Measurements from ENCODE around the gene CSNK1G1.

The CSNK1G1 gene

DNA sequence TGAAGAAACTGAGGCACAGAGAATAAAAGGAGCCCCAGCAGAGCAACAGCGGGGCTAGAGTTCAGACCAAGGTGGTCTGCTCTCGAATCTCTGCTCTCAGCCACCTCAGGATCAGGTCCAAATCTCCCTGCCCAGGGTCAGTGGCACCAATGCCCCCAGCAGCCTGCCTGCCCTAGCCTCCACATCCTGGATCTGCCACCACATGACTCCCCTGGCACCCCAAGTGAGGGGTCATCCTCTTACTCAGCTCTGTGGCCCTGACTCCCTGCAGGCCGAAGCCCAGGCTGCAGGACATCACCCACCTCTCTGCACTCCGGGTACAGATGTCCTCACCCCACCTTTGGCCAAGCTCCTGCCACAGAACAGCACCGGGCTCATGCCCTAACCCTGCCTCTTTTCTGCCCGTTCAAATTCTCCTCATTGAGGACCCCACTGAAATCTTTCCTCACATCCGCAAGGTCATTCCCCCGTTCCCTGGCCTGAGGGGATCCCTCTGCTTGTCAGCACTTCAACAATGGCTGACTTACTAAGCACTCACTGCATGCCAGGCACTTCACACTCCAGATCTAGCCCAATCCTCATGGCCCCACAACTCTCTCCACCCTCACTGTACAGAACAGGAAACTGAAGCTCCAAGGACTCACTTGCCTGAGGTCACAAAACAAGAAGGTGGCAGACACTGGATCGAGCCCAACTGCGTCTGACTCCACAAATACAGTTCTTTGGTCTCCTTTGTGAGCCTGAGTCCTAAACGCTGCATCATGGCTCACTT, 197.4 kb downstream of the CSNK1G1 start:
- Histone ChIP-seq H3K9ac (ENCODE audit: low read length) (no peak overlapping the region), H3K4me1 (ENCODE audit: low read length) (peaks cover 16% of the 10 kb centered on the region), H3K79me2 (ENCODE audit: low read length) (peaks cover 42% of the 10 kb centered on the region), H3K4me2 (ENCODE audit: low read length) (no peak overlapping the region), H3K27me3 (ENCODE audit: low read depth, low read length) (no peaks in the 10 kb centered on the region), H3K9me3 (ENCODE audit: insufficient read depth, low read length) (no peaks in the 10 kb centered on the region), H3K36me3 (replicated peaks; ENCODE audit: low read depth, low read length) (peaks cover 63% of the 10 kb centered on the region), H2AFZ (ENCODE audit: low read depth, low read length) (no peak overlapping the region), H3K4me3 (ENCODE audit: low read length) (no peak overlapping the region), H4K20me1 (ENCODE audit: insufficient read depth, low read length) (peaks cover 35% of the 10 kb centered on the region), H3K27ac (ENCODE audit: low read length) (no peak overlapping the region)
- TF ChIP-seq EZH2phosphoT487 (IDR thresholded peaks at IDR 0.05; ENCODE audit: low read depth) = no peak
- TF ChIP-seq, protein P1, sequence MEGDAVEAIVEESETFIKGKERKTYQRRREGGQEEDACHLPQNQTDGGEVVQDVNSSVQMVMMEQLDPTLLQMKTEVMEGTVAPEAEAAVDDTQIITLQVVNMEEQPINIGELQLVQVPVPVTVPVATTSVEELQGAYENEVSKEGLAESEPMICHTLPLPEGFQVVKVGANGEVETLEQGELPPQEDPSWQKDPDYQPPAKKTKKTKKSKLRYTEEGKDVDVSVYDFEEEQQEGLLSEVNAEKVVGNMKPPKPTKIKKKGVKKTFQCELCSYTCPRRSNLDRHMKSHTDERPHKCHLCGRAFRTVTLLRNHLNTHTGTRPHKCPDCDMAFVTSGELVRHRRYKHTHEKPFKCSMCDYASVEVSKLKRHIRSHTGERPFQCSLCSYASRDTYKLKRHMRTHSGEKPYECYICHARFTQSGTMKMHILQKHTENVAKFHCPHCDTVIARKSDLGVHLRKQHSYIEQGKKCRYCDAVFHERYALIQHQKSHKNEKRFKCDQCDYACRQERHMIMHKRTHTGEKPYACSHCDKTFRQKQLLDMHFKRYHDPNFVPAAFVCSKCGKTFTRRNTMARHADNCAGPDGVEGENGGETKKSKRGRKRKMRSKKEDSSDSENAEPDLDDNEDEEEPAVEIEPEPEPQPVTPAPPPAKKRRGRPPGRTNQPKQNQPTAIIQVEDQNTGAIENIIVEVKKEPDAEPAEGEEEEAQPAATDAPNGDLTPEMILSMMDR (IDR thresholded peaks at IDR 0.05; ENCODE audit: low read depth, low read length) = no peak

DNA sequence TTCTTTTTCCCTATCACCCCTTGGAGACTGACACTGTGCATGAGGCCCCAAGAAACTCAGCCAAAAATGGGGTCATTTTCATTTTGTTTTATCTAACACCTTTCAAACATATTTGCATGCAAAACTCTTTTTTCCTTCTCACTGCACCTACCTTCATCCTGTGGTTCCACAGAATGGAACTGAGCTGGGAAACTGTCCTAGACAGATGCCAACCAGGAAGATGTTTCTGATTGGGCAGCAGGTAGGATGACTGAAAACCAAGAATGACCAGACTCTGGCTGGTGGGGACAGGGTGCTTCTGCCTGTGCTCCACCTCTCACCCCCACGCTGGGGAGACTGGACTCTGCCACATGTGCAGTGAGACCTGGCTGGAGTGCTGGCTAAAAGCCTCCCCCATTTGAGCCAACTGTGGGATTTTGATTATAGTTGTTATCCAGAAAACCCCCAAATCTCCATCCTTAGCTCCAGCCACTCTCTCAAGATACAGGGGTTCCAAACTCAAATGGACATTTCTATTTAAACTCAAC, 198.3 kb downstream of the CSNK1G1 start:
- no peak overlapping the region for H3K9ac ChIP-seq (ENCODE audit: low read length)
- H3K27ac ChIP-seq (ENCODE audit: low read length) = no peak overlapping the region
- no peak overlapping the region for H3K4me2 ChIP-seq (ENCODE audit: low read length)
- no peak overlapping the region for H3K4me3 ChIP-seq (ENCODE audit: low read length)
- H2AFZ ChIP-seq (ENCODE audit: low read depth, low read length) = no peak overlapping the region
- H3K79me2 ChIP-seq (ENCODE audit: low read length) = peaks cover 41% of the 10 kb centered on the region
- no peaks in the 10 kb centered on the region for H3K9me3 ChIP-seq (ENCODE audit: insufficient read depth, low read length)
- peaks cover 35% of the 10 kb centered on the region for H4K20me1 ChIP-seq (ENCODE audit: insufficient read depth, low read length)
- H3K36me3 ChIP-seq (replicated peaks; ENCODE audit: low read depth, low read length) = peaks cover 63% of the 10 kb centered on the region
- no peaks in the 10 kb centered on the region for H3K27me3 ChIP-seq (ENCODE audit: low read depth, low read length)
- H3K4me1 ChIP-seq (ENCODE audit: low read length) = peaks cover 24% of the 10 kb centered on the region
- TF ChIP-seq, protein P1 (IDR thresholded peaks at IDR 0.05; ENCODE audit: low read depth, low read length) = no peak
- TF ChIP-seq EZH2phosphoT487 (IDR thresholded peaks at IDR 0.05; ENCODE audit: low read depth) = no peak

DNA sequence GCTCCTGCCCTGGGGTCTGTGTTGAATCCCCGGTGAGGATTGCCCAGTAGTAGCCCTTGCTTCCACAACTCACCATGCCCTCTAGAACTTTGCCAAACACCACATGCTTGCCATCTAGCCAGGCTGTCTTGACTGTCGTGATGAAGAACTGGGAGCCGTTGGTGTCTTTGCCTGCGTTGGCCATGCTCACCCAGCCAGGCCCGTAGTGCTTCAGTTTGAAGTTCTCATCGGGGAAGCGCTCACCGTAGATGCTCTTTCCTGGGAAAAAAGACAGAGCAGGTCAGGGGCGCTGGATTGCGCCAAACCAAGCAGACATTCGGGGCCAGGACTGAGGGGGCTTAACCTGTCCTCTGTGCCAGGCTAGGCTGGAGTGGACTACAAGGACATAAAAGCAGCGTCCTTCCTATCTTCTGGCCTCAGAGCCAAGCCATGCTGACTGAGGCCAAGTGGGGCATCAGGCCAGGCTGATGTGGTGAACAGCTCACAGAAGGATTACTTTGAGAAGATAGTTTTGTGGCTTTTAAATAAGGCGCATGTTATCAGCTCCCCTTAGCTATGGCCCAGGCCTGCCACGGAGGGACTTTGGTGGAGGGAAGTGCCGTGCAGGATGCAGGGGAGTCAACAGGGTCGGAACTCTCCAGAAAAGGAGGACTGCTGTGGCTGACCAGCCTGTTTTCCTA, 199.2 kb downstream of the CSNK1G1 start:
- no peak overlapping the region for H3K27ac ChIP-seq (ENCODE audit: low read length)

More for the DNA sequence above, 199.2 kb downstream of the CSNK1G1 start:
- Histone ChIP-seq H2AFZ (ENCODE audit: low read depth, low read length) (no peak overlapping the region), H3K27me3 (ENCODE audit: low read depth, low read length) (no peaks in the 10 kb centered on the region), H3K4me3 (ENCODE audit: low read length) (no peak overlapping the region), H3K79me2 (ENCODE audit: low read length) (peaks cover 32% of the 10 kb centered on the region), H3K36me3 (replicated peaks; ENCODE audit: low read depth, low read length) (peaks cover 57% of the 10 kb centered on the region), H3K9me3 (ENCODE audit: insufficient read depth, low read length) (no peaks in the 10 kb centered on the region), H3K4me1 (ENCODE audit: low read length) (peaks cover 23% of the 10 kb centered on the region), H3K4me2 (ENCODE audit: low read length) (no peak overlapping the region), H3K9ac (ENCODE audit: low read length) (no peak overlapping the region), H4K20me1 (ENCODE audit: insufficient read depth, low read length) (peaks cover 35% of the 10 kb centered on the region)
- TF ChIP-seq, protein P1 (IDR thresholded peaks at IDR 0.05; ENCODE audit: low read depth, low read length) = no peak
- TF ChIP-seq EZH2phosphoT487 (IDR thresholded peaks at IDR 0.05; ENCODE audit: low read depth) = no peak

Data from OCI-LY3 (cell line).